Peyer's patch (tissue), 4 donors: Measurements from ENCODE around the gene LRRC75A. TPM values are rescaled to one million over a fixed set of nuclear protein-coding genes. Genes with fewer than 3 reads are reported as not detected.

Experiments
- DNase-seq, 3 donors: peaks; one replicate each; pipeline ENCODE4 v3.0.0-alpha.2; 2017 to 2019
- H3K27ac ChIP-seq, 4 donors: fragments of 200-600 bp; sonication (generic); one replicate each; pipeline ENCODE4 v1.5.1; 2016 to 2019
- H3K27me3 ChIP-seq, 2 donors: fragments of 200-600 bp; sonication (generic); one replicate each; pipeline ENCODE4 v1.5.1; 2019
- H3K36me3 ChIP-seq, 3 donors: fragments of 200-600 bp; sonication (generic); one replicate each; pipeline ENCODE4 v1.5.1; 2016 to 2019
- H3K4me1 ChIP-seq, 4 donors: fragments of 200-600 bp; sonication (generic); one replicate each; pipeline ENCODE4 v1.5.1; 2016 to 2019
- H3K4me3 ChIP-seq, 4 donors: fragments of 200-600 bp; sonication (generic); 1 replicate in 3 of 4; 2 replicates in 1 of 4; pipeline ENCODE4 v1.5.1; 2016 to 2019; ENCODE audit warnings: mild to moderate bottlenecking in 1 of 4
- H3K9me3 ChIP-seq, 4 donors: fragments of 200-600 bp; sonication (generic); one replicate each; pipeline ENCODE4 v1.5.1; 2016 to 2019; ENCODE audit warnings: mild to moderate bottlenecking in 1 of 4
- CTCF ChIP-seq, 6 experiments: fragments of 450-650 bp in 4 of 6; fragments of 200-600 bp in 2 of 6; sonication (generic) in 1 of 6; IDR thresholded peaks; one replicate each; pipeline ENCODE4 v1.5.1; 2017 to 2019; ENCODE audit warnings: antibody characterized with exemption in 6 of 6, mild to moderate bottlenecking in 3 of 6, moderate library complexity in 1 of 6
- POLR2A ChIP-seq, 2 donors: fragments of 450-650 bp; IDR thresholded peaks; one replicate each; pipeline ENCODE4 v1.5.1; 2017; ENCODE audit warnings: antibody characterized with exemption in 2 of 2, mild to moderate bottlenecking in 2 of 2, moderate library complexity in 2 of 2
- total RNA-seq, 4 donors: library from RNA; depleted of rRNA; stranded (reverse); fragments of >200 nt; gene quantifications; one replicate each; pipeline ENCODE4 v1.1.0, GENCODE V29; 2016

Gene LRRC75A
- total RNA-seq, 4 donors from 2014 or later, result 48.7 to 213 (median 187) TPM

GRCh38 chr17:16463358-16464302 lies 28.4 kb downstream of the LRRC75A start:
- no peaks in the 10 kb centered on the region for H3K9me3 ChIP-seq
- TF ChIP-seq CTCF (IDR thresholded peaks at IDR 0.05), result peak in 4 of 6 experiments; percentile 25 to 81 (median 77)
- TF ChIP-seq POLR2A (IDR thresholded peaks at IDR 0.05), result peak in 1 of 2 donors; percentile 69
- peak in 2 of 3 donors; percentile 89 to 91 for DNase-seq
- H3K36me3 ChIP-seq, result peaks cover 0 to 26% (median 0%) of the 10 kb centered on the region in 3 donors
- H3K27ac ChIP-seq, result peak overlapping the region; percentile 25 to 99 (median 88)
- peaks cover 0 to 52% (median 10%) of the 10 kb centered on the region in 4 donors for H3K4me1 ChIP-seq
- H3K27me3 ChIP-seq, result no peaks in the 10 kb centered on the region
- H3K4me3 ChIP-seq, result no peak overlapping the region

DNA sequence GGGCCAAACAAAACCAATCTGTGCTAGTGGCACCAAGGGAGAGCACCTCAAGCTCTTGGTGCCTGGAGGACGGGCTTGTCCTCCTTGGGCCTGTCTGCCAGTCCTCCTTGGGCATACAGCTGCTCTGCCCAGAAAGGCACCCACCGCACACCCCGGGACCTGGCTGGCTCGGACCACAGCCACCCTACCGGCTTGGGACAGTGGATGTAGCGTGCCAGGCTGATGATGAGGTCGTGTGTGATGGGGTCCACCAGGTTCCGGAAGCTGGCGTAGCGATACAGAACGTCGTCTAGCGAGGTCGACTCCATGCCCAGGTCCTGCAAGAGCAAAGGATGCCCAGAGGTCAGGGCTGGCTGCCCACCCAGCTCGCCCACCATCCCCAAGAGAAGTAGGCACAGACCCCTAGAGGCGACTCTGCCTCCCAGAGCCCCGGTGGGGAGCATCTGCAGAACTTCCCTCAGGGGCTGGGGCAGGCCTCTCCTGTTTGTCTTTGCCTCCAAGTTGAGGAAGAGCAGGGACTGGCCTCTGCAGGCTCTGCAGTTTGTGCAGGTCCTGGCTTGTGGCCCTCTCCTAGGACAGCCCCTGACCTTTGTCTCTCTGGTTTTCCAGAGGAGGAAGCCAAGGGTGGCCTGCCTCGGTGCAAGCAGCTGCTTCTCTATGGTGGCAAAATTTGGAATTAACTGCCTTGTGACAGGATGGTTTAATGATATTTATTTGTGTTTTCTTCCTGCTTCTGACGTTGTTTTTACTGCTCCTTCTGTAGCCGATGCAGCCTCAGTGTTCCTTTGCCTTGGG lies 29.7 kb downstream of the LRRC75A start:
- TF ChIP-seq POLR2A (IDR thresholded peaks at IDR 0.05), result no peak
- TF ChIP-seq CTCF (IDR thresholded peaks at IDR 0.05), result no peak
- peak overlapping the region in 3 of 4 donors; percentile 36 to 99 (median 89) for H3K27ac ChIP-seq
- peaks cover 0 to 41% (median 10%) of the 10 kb centered on the region in 4 donors for H3K4me1 ChIP-seq
- no peak overlapping the region for H3K4me3 ChIP-seq
- peaks cover 0 to 39% (median 0%) of the 10 kb centered on the region in 3 donors for H3K36me3 ChIP-seq
- DNase-seq, result no peak
- no peaks in the 10 kb centered on the region for H3K9me3 ChIP-seq
- H3K27me3 ChIP-seq, result no peaks in the 10 kb centered on the region

- DNase-seq, result no peak
- Histone ChIP-seq H3K36me3 (peaks cover 0 to 45% (median 0%) of the 10 kb centered on the region in 3 donors), H3K4me1 (peaks cover 0 to 37% (median 10%) of the 10 kb centered on the region in 4 donors)
These were observed 30.5 kb downstream of the LRRC75A start for GRCh38 chr17:16461606-16461866.

DNA sequence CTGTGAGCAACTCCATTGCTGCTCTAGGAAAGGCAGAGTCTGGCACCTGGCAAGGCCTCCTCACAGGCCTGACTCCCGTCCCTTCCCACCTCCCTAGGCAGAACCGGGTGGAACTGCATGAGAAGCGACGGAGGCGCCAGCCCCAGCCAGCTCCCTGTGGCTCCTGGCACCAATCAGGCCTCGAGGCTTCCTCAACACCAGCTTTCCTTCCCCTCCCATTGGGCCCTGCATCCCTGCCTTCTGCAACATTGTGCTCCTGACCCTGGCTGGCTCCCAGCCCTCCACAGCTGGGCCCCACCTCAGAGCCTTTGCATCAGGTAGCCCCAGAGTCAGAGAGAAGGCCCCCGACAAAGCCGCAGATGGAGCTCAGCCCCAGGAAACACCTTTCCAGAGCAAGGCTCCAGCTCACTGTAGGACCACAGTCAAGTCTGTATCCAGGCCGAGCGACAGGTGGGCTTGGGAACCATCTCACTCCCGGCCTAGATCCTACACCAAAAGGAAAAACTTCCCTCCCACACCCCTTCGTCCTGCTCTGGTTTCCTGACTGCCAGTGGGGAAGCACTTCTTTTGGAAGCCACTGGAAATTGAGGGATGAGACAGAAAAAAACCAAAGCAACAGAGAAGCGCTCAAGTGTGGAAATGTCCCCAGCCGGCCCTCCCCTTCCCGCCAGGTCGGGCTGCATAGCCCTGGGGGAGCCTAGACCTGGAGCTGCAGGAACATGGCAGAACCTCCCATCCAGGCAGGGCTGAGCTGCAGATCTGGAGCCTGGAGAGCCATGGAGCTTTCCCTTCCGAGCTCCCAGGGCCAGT lies 31.0 kb downstream of the LRRC75A start:
- DNase-seq, result no peak
- no peak overlapping the region for H3K4me3 ChIP-seq
- TF ChIP-seq CTCF (IDR thresholded peaks at IDR 0.05) (no peak), POLR2A (IDR thresholded peaks at IDR 0.05) (no peak)
- H3K27ac ChIP-seq, result no peak overlapping the region
- no peaks in the 10 kb centered on the region for H3K27me3 ChIP-seq
- H3K4me1 ChIP-seq, result peaks cover 0 to 37% (median 9%) of the 10 kb centered on the region in 4 donors
- H3K36me3 ChIP-seq, result peaks cover 0 to 45% (median 0%) of the 10 kb centered on the region in 3 donors
- H3K9me3 ChIP-seq, result no peaks in the 10 kb centered on the region

More at GRCh38 chr17:16461606-16461866, 30.5 kb downstream of the LRRC75A start:
- Histone ChIP-seq H3K27me3 (no peaks in the 10 kb centered on the region), H3K4me3 (no peak overlapping the region), H3K27ac (no peak overlapping the region), H3K9me3 (no peaks in the 10 kb centered on the region)
- TF ChIP-seq POLR2A (IDR thresholded peaks at IDR 0.05) (no peak), CTCF (IDR thresholded peaks at IDR 0.05) (no peak)
